ENCODE results near the gene ALPP.

- TF ChIP-seq ZNF274 (CRISPR knock-in tag; IDR thresholded peaks at IDR 0.05) = no peak
- no peak for TF ChIP-seq CSRNP1 (CRISPR knock-in tag; IDR thresholded peaks at IDR 0.05)
- TF ChIP-seq ZBTB49 (CRISPR knock-in tag; IDR thresholded peaks at IDR 0.05; ENCODE audit: borderline replicate concordance) = no peak
- TF ChIP-seq EP300 (IDR thresholded peaks at IDR 0.05; ENCODE audit: low read depth in 2 of 2, low read length in 2 of 2) = no peak
- no peak for TF ChIP-seq EP300 (CRISPR knock-in tag; IDR thresholded peaks at IDR 0.05; ENCODE audit: borderline replicate concordance)
- no peak for TF ChIP-seq TCF7 (IDR thresholded peaks at IDR 0.05; ENCODE audit: low read depth)
Observed at GRCh38 chr2:232420073-232420454, 41.5 kb downstream of the ALPP start.
